Fibroblast of skin of abdomen (primary cell): ENCODE data around the gene PADI2.

Experiments
- DNase-seq: peaks from one replicate; pipeline ENCODE4 v3.0.0-alpha.2; 2013

PADI2 gene

GRCh38 chr1:17017435-17017834 is 101.8 kb downstream of the PADI2 start:
- no peak for DNase-seq
